HepG2 (cell line): ENCODE data around the gene H6PD. TPM values are rescaled to one million over a fixed set of nuclear protein-coding genes. Genes with fewer than 3 reads are reported as not detected.
A peak's percentile ranks its signal among the peaks of the same experiment; 100 is the strongest.

Source experiments
- CEBPB ChIP-seq: IDR thresholded peaks from 2 replicates; pipeline ENCODE4 v1.6.1; 2011; ENCODE audit warnings: low read depth, low read length, improper control_type of control experiment, borderline replicate concordance
- E2F5 ChIP-seq: sonication (generic); formaldehyde crosslinking; conservative IDR thresholded peaks from 2 replicates; pipeline ENCODE4 v1.4.0; 2020; ENCODE audit warnings: missing genetic modification reagents
- EHMT2 ChIP-seq: fragments of 200-600 bp; sonication (generic); IDR thresholded peaks from 2 replicates; pipeline ENCODE4 v1.7.0; 2017; ENCODE audit warnings: antibody characterized with exemption, low read depth, low read length, borderline replicate concordance
- GZF1 ChIP-seq: sonication (generic); formaldehyde crosslinking; IDR thresholded peaks from 2 replicates; pipeline ENCODE4 v1.5.1; 2020; ENCODE audit warnings: mild to moderate bottlenecking, missing genetic modification reagents
- HIVEP1 ChIP-seq: sonication (generic); formaldehyde crosslinking; IDR thresholded peaks from 2 replicates; pipeline ENCODE4 v1.4.0; 2020; ENCODE audit warnings: mild to moderate bottlenecking, missing genetic modification reagents
- HOXA5 ChIP-seq: sonication (generic); formaldehyde crosslinking; IDR thresholded peaks from 2 replicates; pipeline ENCODE4 v1.4.0; 2020; ENCODE audit warnings: missing genetic modification reagents
- ISL2 ChIP-seq: sonication (generic); formaldehyde crosslinking; IDR thresholded peaks from 2 replicates; pipeline ENCODE4 v1.5.0; 2020; ENCODE audit warnings: missing genetic modification reagents
- KLF11 ChIP-seq: IDR thresholded peaks from 2 replicates; pipeline ENCODE4 v1.6.1; 2016; ENCODE audit warnings: missing compliant biosample characterization
- KMT2B ChIP-seq: IDR thresholded peaks from 2 replicates; pipeline ENCODE4 v1.6.1; 2016; ENCODE audit warnings: missing genetic modification reagents, missing compliant biosample characterization
- MED1 ChIP-seq: sonication (generic); formaldehyde crosslinking; IDR thresholded peaks from 2 replicates; pipeline ENCODE4 v1.4.0; 2020; ENCODE audit warnings: missing genetic modification reagents
- POGZ ChIP-seq: sonication (generic); formaldehyde crosslinking; IDR thresholded peaks from 2 replicates; pipeline ENCODE4 v1.4.0; 2020; ENCODE audit warnings: mild to moderate bottlenecking, missing genetic modification reagents
- RARA ChIP-seq: IDR thresholded peaks from 2 replicates; pipeline ENCODE4 v1.6.1; 2016; ENCODE audit warnings: missing genetic modification reagents, missing compliant biosample characterization
- RFX5 ChIP-seq: IDR thresholded peaks from 2 replicates; pipeline ENCODE4 v1.6.1; 2011; ENCODE audit warnings: low read depth, low read length, improper control_type of control experiment
- RXRB ChIP-seq: IDR thresholded peaks from 2 replicates; pipeline ENCODE4 v1.6.1; 2016; ENCODE audit warnings: borderline replicate concordance, missing genetic modification reagents, missing compliant biosample characterization
- SALL1 ChIP-seq: sonication (generic); formaldehyde crosslinking; IDR thresholded peaks from 2 replicates; pipeline ENCODE4 v1.8.0; 2022; ENCODE audit warnings: mild to moderate bottlenecking, missing genetic modification reagents
- SSRP1 ChIP-seq: IDR thresholded peaks from 2 replicates; pipeline ENCODE4 v1.6.1; 2016; ENCODE audit warnings: control low read depth
- STAT6 ChIP-seq: sonication (generic); formaldehyde crosslinking; IDR thresholded peaks from 2 replicates; pipeline ENCODE4 v1.4.0; 2020; ENCODE audit warnings: missing genetic modification reagents, mild to moderate bottlenecking, borderline replicate concordance
- ZNF558 ChIP-seq: sonication (generic); formaldehyde crosslinking; IDR thresholded peaks from 2 replicates; pipeline ENCODE4 v1.9.0; 2022; ENCODE audit warnings: mild to moderate bottlenecking, missing genetic modification reagents, borderline replicate concordance
- ZNF768 ChIP-seq: sonication (generic); formaldehyde crosslinking; IDR thresholded peaks from 2 replicates; pipeline ENCODE4 v1.4.0; 2020; ENCODE audit warnings: missing genetic modification reagents
- ZNF83 ChIP-seq: sonication (generic); formaldehyde crosslinking; IDR thresholded peaks from 2 replicates; pipeline ENCODE4 v1.4.0; 2020; ENCODE audit warnings: missing genetic modification reagents, mild to moderate bottlenecking, borderline replicate concordance
- ZNF879 ChIP-seq: sonication (generic); formaldehyde crosslinking; IDR thresholded peaks from 2 replicates; pipeline ENCODE4 v1.8.1; 2023; ENCODE audit warnings: missing genetic modification reagents
- polyA plus RNA-seq, 8 experiments: library from polyadenylated mRNA; depleted of rRNA in 3 of 8; stranded (reverse) in 7 of 8; unstranded in 1 of 8; fragments of >200 nt; fragmentation: Illumina TruSeq in 4 of 8; extraction: Trizol in 4 of 8; gene quantifications; 2 replicates each; pipeline versions ENCODE4 v1.2.1 to v1.2.3, GENCODE V29; 2011 to 2016; ENCODE audit warnings: low read depth in 4 of 8, missing spikeins in 1 of 8, mixed read lengths in 1 of 8; ENCODE audit not compliant: insufficient read depth in 1 of 8
- total RNA-seq, 5 experiments: library from RNA; depleted of rRNA; stranded (reverse); fragments of >200 nt; fragmentation: Illumina TruSeq; extraction: Trizol; gene quantifications; 2 replicates each; pipeline ENCODE4 v1.2.3, GENCODE V29; 2016; ENCODE audit warnings: low read depth in 1 of 5
- TF ChIP-seq, protein P1 (sequence below): sonication (generic); formaldehyde crosslinking; IDR thresholded peaks from 2 replicates; pipeline ENCODE4 v1.5.1; 2020; ENCODE audit warnings: mild to moderate bottlenecking, moderate library complexity, missing genetic modification reagents
- TF ChIP-seq, protein P2 (sequence below): IDR thresholded peaks from 2 replicates; pipeline ENCODE4 v1.6.1; 2016; ENCODE audit warnings: missing biosample characterization, missing genetic modification reagents, low read depth
- TF ChIP-seq, protein P3 (sequence below): sonication (generic); formaldehyde crosslinking; IDR thresholded peaks from 2 replicates; pipeline ENCODE4 v1.8.1; 2023; ENCODE audit warnings: mild to moderate bottlenecking, missing genetic modification reagents, borderline replicate concordance

The H6PD gene
- total and polyA plus RNA-seq, 2 of the 13 experiments (the other 11 are each of a cell fraction or from before 2014, with no cell fraction given), result 9.3 to 14.1 TPM

DNA sequence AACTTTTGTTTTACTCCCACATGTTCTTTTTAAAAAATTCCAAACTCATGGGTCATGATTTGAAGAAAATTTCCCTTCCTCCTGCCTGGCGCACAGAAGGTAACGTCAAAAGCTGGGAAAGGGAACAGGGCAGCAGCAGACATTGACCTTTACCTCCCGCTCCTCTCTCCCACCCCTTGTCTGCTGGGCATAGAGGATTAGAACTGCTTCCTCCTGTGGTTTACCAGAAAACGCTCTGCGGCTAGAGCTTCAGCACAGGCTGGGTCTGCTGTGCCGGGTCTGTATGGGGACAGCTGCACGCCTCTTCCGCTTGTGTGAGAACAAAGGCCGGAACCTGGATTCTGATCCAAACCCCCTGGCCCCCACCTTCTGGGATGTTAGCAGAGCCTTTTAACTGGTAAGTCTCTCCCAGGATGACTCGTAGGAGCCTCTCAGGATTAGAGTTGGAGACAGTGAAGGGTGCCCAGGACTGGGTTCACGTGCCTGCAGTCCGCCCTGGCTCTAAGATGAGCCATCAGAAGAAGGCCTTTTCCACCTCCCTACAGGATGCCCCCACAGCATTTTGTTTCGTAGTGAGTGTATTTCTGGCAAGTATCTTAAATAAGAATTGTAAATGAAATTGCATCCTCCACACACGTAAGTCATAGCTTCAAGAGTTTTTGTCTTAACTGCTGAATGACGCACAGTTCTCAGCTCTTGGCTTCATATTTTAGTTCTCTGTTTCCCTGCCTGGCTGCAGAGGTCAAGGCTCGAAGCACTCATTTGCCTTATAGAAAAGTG, 5.2 kb downstream of the H6PD start (continued):
- TF ChIP-seq STAT6 (CRISPR knock-in tag) (no peak), POGZ (CRISPR knock-in tag) (peak; percentile 70; the same call in 1 of the 2 replicates), SSRP1 (CRISPR knock-in tag) (no peak), HIVEP1 (CRISPR knock-in tag) (no peak), ISL2 (CRISPR knock-in tag) (no peak; the same call in 1 of the 2 replicates), GZF1 (no peak), CEBPB (no peak), SALL1 (peak; percentile 75), ZNF879 (CRISPR knock-in tag) (no peak), ZNF83 (CRISPR knock-in tag) (no peak), ZNF558 (CRISPR knock-in tag) (no peak), RARA (peak; percentile 81), MED1 (peak; percentile 83), HOXA5 (CRISPR knock-in tag) (0 out of 2 replicates have a peak, but pooled peaks have one; percentile 45), EHMT2 (no peak), ZNF768 (0 out of 2 replicates have a peak, but pooled peaks have one; percentile 19), KLF11 (CRISPR knock-in tag) (no peak), KMT2B (CRISPR knock-in tag) (no peak), RFX5 (no peak), RXRB (CRISPR knock-in tag) (peak; percentile 85; the same call in 1 of the 2 replicates), E2F5 (no peak)
- TF ChIP-seq, protein P1, sequence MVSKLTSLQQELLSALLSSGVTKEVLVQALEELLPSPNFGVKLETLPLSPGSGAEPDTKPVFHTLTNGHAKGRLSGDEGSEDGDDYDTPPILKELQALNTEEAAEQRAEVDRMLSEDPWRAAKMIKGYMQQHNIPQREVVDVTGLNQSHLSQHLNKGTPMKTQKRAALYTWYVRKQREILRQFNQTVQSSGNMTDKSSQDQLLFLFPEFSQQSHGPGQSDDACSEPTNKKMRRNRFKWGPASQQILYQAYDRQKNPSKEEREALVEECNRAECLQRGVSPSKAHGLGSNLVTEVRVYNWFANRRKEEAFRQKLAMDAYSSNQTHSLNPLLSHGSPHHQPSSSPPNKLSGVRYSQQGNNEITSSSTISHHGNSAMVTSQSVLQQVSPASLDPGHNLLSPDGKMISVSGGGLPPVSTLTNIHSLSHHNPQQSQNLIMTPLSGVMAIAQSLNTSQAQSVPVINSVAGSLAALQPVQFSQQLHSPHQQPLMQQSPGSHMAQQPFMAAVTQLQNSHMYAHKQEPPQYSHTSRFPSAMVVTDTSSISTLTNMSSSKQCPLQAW, result peak; percentile 52; the same call in 1 of the 2 replicates
- TF ChIP-seq, protein P2, sequence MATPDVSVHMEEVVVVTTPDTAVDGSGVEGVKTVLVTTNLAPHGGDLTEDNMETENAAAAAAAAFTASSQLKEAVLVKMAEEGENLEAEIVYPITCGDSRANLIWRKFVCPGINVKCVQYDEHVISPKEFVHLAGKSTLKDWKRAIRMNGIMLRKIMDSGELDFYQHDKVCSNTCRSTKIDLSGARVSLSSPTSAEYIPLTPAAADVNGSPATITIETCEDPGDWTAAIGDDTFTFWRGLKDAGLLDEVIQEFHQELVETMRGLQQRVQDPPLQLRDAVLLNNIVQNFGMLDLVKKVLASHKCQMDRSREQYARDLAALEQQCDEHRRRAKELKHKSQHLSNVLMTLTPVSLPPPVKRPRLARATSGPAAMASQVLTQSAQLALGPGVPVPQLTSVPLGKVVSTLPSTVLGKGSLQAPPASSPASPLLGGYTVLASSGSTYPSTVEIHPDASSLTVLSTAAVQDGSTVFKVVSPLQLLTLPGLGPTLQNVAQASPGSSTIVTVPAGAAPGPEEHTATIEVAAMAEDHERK, result no peak
- TF ChIP-seq, protein P3, sequence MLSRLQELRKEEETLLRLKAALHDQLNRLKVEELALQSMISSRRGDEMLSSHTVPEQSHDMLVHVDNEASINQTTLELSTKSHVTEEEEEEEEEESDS, result no peak
